NCI-H748 (cell line): ENCODE results near the gene ZNF609.
A peak's percentile ranks its signal among the peaks of the same experiment; 100 is the strongest.

ENCODE experiments used
- DNase-seq: peaks from one replicate; lab custom pipeline; 2025; ENCODE audit not compliant: unreplicated experiment; lab: John Stamatoyannopoulos, UW

ZNF609 gene

GRCh38 chr15:64502551-64502950, 42.2 kb downstream of the ZNF609 start:
- no peak for DNase-seq

GRCh38 chr15:64503197-64503596, 42.8 kb downstream of the ZNF609 start:
- DNase-seq, result no peak

GRCh38 chr15:64503640-64504039, 43.3 kb downstream of the ZNF609 start:
- DNase-seq, result no peak

GRCh38 chr15:64507293-64507802, 47.0 kb downstream of the ZNF609 start:
- DNase-seq, result no peak

GRCh38 chr15:64507845-64508244, 47.5 kb downstream of the ZNF609 start:
- DNase-seq, result no peak

GRCh38 chr15:64513823-64514222, 53.4 kb downstream of the ZNF609 start:
- DNase-seq, result no peak

GRCh38 chr15:64515196-64515595, 54.8 kb downstream of the ZNF609 start:
- no peak for DNase-seq

- no peak for DNase-seq
Observed at GRCh38 chr15:64515825-64516224, 55.4 kb downstream of the ZNF609 start.

- DNase-seq, result no peak
Observed at GRCh38 chr15:64519897-64520296, 59.5 kb downstream of the ZNF609 start.

- no peak for DNase-seq
Observed at GRCh38 chr15:64521201-64521600, 60.8 kb downstream of the ZNF609 start.

GRCh38 chr15:64521726-64522164, 61.4 kb downstream of the ZNF609 start:
- peak; percentile 1 for DNase-seq

GRCh38 chr15:64522226-64522823, 61.9 kb downstream of the ZNF609 start:
- no peak for DNase-seq

GRCh38 chr15:64523240-64523639, 62.9 kb downstream of the ZNF609 start:
- DNase-seq, result no peak

- no peak for DNase-seq
Observed at GRCh38 chr15:64524778-64525177, 64.4 kb downstream of the ZNF609 start.

GRCh38 chr15:64525828-64526530, 65.6 kb downstream of the ZNF609 start:
- no peak for DNase-seq

- DNase-seq, result no peak
Observed at GRCh38 chr15:64527263-64527984, 67.0 kb downstream of the ZNF609 start.

- DNase-seq, result no peak
Observed at GRCh38 chr15:64528871-64529270, 68.5 kb downstream of the ZNF609 start.

- no peak for DNase-seq
Observed at GRCh38 chr15:64530472-64530871, 70.1 kb downstream of the ZNF609 start.

- no peak for DNase-seq
Observed at GRCh38 chr15:64530918-64531317, 70.5 kb downstream of the ZNF609 start.

- no peak for DNase-seq
Observed at GRCh38 chr15:64532521-64533315, 72.3 kb downstream of the ZNF609 start.
